Stimulated activated CD8-positive, alpha-beta memory T cell treated with anti-CD3 and anti-CD28 coated beads, Interleukin-7, amount 100 ng/mL, for 4 hours (primary cell): ENCODE data around the gene LRRC8D.

Experiments
- DNase-seq, 2 donors: peaks; one replicate each; pipeline ENCODE4 v3.0.0-alpha.2; 2020; ENCODE audit warnings: low read depth in 2 of 2

LRRC8D gene

DNA sequence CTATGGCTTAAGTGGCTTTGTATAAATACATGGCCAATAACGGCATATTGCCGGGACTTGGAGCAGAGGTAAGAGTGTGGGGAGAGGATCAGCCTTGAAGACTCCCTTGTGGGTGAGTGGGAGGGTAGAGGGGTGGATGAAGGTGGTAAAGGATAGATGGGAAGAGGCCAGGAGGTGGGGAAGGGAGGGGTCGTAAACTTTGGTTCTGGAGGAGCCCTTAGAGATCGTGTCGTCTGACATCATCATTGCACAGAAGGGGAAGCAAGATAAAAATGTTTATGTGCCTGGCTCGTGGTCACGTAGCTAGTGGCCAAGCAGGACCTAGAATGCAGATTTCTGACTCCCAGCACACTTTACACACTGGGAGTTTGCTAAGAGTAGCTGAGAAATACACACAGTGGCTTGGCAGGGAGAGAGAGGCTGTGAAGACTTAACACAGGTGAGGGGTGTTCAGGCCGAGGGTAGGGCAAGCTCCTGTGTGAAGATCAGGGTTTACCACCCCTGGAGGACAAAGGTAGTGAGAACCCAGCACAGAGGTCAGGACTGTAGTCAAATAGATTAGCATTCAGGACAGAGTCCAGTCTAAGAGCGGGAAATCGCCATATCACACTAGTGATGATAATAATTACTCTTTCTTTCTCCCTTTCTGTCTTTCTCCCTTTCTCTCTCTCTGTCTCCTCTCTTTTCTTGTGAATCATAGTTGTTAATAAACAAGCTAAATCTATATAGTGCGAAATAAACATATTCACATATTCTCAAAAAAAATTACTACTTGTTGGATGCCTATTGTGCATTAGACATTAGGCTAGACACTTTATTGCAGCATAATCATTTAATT is 75.5 kb downstream of the LRRC8D start:
- DNase-seq: no peak

DNA sequence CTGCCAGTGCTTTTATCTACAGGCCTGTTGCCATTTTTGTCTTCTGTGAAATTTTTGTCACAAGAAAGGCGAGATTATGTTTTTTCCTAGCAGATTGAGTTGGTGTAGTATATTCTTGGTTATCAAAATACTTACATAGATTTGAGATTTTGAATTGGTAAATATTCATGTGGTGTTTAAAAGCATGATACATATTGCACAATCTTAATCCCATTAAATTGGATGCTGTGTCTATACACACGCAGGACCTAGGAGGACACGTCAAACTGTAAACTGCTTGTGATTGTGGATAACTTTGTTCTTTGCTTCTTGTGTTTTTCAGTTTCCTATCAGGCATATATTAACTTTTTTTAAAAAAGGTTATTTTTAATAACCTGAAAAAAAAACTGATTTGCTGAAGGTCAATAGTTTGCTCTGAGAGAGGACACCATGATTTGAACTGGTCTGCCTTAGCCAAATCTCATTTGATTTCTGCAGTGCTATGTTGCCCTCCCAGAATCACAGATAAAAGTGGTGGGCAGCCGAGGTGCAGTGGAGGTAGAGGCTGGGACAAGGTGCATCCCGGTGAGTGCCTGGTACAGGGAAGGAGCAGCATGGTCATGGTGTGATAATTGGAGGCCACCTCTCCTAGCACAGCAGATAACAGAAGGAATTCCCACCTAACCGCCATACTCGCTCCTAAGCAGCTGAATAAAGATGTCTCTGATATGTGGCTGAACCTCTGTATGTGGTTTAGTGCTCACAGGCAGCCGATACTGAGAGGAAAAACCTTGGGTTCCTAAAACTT is 76.7 kb downstream of the LRRC8D start:
- no peak for DNase-seq

DNA sequence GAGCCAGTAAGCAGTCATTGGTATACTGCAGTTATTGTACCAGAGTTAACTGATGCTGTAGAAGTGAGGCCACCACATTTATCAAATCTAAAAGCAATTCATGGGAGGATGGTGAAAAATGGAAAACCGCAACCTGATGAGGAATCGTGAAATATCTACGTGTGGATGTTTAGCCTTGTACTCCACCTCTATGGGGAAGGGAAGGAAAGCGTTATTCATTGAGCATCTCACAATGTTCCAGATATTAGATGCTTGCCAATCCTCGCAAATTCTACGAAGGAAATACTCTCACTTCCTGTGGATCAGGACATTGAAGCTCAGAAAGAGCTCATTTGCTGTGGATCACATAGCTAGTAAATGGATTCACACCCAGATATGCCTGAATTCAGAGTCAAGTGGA is 77.3 kb downstream of the LRRC8D start:
- no peak for DNase-seq

DNA sequence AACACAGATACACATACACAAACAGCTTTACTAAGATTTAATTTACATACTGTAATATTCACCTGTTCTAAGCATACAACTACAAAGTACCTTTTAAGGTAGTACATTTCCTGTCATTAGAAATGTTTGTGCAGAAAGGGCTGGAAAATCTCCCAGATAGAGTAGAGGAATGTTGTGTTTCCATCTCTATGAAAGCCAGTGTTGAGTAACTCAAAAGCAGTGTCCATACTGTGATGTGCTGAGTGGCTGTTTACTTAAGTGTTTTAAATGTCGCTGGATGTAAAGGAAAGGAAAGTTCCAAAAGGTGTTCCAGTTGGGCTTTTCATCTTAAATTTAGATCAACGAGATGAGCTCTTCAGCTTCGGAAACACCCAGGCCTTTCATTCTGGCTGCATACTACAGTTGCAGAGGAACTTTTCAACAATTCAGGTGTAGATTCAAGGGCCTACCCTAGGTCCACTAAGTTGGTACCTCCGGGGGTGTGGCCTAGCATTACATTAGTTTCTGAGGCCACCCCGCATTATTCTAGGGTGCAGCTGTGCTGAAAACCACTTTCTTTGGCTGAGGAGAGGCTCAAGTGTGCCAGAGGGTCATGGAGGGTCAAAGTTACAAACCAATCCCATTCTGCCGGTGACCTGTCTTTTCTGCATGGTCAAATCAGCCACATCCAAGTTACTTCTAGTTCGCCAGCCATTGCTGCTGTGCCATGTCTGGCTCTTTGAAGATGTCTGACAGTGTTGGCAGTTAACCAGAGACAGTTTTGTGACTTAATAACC is 78.1 kb downstream of the LRRC8D start:
- no peak for DNase-seq

DNA sequence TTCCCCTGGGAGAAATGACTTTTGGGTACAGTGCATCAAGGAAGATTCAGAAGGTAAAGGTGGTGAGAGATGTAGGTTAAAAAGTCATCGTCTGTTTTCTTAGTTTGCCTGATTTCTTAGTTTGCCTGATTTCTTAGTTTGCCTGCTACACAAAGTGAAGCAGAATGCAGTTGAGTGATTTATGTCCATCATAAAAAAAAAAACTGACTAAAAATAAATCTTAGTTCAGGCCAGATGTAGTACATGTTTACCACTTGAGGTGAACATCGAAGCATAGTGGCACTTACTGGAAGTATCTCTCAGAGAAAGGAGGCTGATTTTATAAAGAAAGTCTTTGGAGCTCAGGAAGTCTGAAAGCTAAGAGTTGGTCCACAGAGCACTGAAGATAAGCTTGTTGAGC is 79.5 kb downstream of the LRRC8D start:
- DNase-seq: no peak

DNA sequence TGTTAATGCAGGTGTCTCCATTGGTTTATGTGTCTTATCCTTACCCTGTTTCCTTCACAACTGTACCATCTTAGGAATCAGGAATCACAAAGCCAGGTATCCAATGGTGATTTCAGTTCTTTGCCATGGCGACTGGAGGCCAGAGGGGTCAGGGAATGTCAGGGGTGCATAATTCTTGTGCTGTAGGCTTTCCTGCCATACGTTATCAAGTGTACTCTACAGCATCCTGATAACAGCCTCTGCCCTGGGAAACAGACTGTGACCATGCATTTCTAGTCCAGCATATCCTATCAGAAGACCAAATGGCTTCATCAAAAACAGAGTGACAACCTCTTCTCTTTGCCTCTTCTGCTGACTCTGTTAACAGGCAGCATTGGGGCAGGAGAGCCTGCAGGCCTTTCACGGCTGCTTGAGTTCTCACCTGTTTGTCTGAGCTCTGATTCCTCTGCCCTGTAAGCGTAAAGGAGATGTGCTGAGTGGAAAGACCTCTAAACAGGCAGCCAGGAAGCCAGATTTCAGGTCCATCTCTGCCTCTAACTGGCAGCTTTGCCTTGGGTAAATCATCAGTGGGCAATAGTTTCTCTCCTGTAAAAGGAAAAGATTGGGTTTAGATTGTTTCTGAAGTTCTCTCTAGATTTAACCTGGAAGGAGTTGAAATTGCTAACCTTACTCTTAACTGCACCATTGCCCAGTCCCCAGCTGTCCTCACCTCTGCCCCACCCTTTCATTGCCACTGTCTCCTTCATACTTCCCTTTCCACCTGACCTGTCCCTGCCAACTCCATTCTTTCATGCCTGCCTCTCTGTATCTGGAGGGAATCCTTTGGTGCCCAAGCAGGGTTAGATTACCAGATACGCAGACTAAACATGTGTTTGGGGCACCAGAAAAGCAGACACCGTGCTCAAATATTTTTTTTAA is 80.2 kb downstream of the LRRC8D start:
- no peak for DNase-seq

DNA sequence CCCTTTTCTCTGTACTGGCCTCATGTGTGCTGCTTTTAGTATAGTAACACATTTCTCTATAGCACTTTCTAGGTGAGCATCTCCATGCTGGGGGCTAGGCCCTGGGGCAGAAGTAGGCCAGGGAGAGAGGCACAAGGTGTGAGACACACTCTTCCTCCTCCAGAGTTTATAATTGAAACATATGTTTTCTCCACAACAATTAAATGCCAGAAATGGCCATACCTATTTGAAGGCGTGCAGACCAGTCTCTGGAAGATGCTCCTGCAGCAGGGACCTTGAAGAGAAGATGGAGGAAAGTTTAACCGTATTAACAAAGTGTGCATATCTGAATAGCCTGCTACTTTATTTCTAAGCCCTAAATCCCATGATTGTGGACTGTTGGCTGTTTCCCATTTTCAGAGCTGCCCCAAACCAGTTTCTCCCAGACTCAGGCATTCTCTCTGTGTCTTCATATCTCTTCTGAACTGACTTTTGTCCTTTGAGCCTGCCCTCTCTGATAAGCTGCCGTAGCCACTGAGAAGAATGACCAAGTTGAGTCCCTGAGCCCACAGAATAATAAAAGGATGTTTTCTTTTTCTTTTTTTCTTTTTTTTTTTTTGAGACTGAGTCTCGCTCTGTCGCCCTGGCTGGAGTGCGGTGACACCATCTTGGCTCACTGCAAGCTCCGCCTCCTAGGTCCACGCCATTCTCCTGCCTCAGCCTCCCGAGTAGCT is 81.3 kb downstream of the LRRC8D start:
- DNase-seq: no peak

DNA sequence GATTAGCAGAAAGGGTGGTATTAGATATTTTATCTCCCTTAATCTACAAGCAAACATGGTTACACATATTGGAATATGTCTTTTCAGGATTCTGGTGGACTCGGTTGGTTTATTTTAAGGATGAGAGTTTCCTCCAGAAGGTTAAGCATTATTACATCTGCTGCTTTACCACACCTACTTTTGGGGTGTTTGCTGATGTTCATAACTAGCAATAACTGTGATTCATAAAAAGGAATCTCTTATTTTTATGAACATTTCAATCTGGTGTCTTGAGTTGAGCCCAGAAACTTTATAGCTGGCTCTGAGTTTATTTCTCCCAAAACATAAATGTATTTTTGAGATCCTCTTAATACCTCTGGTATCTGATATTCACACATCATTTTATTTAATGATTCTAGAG is 82.7 kb downstream of the LRRC8D start:
- no peak for DNase-seq

DNA sequence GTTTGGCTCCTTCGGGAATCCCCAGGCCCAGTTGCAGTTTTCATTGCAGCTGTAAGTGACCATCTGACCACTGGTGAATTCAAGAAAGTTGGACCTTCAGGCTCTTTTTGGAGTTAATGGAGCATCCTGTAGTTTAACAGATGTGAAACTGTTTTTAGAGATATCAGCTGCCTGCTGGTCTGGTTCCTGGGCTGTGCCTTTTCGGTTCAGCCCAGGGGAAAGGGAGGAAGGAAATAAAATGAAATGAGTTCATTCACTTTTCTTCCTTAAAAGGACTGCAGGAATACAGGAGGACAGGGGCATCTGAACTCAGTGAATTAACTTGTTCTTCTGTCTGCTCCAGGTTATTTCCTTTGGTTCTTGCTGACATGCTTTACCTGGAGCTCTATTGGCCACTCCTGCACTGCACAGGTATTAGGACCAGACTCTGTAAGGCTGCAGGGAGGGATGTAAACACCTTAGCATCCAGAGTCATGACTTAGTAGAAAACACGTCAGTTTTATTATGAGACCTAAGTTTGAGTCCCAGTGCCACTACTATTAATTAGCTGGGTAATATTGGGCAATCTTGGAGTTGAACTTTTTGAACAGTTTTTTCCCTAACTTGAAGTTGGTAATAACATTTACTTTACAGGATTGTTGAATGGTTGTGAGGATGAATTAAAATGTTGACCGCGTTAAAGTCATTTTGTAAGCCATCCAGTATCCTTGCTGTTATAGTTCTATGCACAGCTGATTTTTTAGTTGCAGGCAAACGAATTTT is 83.6 kb downstream of the LRRC8D start:
- DNase-seq: no peak

DNA sequence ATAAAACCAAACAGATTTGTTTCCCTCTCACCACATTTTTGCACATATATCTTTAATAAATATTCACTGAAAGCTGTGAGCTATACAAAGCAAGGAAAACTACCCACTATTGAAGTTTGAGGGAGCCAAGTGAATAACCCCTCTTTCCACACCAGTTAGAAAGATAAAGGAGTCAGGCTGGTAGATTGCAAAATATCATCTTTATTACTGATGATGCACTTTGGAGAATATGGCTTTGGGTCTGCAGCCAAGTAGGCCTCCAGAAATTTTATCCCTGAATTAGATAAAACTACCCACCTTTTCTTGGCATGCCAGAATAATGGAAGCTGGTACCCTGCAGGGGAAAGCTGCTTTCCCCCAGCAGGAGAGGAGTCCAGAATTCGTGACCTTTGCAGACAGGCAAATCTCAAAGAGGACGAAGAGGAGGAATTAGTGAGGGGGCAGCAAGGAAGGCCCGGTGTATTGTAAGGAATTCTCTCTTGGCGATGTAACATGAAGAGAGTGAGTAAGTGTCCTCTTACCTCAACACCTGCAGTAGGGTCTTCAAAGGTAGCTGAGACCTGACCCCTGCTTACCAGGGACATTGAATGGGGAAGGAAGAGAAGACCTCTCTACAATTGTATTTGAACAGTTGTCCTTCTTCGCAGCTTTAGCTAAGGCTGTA is 84.7 kb downstream of the LRRC8D start:
- no peak for DNase-seq

DNA sequence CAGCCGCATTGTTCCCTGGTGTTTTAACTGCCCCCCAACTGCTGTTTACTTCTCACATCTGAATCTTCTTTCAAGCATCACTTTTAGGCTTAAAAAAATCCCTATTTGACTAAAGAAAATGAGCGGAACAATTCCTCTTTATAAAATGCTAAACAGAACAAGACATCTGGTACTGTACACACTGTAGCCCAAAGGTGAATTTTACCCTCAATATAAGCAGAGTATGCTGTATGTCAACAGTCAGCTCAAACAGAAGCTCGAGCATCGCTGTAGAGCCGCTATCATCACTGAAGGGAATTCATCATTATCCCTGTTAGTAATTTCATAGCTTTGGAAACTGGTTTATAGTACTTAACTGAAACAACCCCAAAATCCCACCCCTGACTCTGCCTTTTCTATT is 85.3 kb downstream of the LRRC8D start:
- no peak for DNase-seq

DNA sequence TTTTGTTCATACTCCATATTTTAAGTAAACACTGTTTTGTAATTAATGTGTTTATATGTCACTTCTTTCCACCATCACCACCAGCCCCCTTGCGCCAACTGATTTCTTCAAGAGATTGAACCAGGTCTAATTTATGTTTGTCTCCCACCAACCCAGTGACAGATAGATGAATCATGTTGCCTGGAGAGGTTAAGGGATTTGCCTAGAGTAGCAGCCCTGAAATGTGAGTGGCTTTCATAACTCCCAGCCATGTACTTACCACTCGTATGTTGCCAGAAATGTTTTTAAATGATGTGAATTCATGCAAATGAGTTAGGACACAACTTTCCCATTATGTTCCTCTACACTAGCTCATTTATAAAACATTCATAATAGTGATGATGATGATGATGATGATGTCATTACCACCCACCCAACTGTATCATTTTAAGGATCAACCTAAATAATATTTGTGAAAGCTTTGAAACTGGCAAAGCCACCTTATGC is 86.9 kb downstream of the LRRC8D start:
- DNase-seq: no peak

DNA sequence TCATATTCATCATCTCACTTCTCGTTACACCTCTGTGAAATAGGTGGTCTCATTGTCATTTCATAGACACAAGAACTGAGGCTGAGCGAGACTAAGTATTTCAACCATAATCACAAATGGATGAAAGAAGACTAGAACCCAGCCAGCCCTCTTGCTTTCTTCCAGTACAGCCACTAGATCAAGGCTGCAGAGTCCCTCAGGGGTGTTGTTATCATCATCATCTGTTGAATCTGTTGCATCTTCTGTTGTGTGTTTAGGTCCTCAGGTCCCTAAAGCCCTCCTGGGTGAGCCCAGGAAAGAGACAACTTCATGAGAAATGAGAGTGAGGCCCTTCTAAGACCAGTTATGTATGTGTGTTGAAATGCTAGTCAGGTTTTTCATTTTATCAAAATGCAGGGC is 87.4 kb downstream of the LRRC8D start:
- no peak for DNase-seq

DNA sequence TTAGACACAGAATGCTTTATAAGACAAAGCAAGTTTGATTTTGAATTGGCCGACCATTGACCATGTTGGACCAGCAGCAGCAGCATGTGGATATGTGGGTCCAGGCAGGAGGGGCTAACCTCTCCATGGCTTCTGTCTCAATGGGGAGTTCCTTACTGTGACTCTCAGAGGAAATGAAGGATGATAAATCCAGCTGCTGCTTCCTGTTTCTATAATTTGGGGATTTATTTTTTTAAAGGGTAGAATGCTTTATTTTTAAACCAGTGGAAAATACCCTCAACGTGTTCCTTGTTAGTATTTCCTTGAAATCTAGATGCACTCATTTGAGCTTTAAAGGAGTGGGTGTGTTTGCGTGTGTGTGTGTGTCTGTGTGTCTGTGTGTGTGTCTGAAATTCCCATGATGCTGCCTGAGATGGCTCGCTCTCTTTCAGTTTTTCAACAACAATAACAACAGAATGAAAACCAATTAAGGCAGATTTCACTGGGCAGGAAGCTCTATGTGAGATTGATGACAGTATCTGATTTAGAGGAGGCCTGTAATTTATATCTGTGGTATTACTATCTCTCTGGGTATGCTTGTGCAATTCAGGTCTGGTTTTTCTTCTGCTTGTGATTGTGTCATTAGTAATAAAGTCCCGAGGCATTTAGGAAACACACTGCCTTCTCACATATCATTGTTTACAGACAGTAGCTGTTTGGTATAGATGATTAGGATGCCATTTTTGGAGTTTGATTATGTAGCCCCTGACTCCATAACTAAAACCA is 88.0 kb downstream of the LRRC8D start:
- DNase-seq: no peak

DNA sequence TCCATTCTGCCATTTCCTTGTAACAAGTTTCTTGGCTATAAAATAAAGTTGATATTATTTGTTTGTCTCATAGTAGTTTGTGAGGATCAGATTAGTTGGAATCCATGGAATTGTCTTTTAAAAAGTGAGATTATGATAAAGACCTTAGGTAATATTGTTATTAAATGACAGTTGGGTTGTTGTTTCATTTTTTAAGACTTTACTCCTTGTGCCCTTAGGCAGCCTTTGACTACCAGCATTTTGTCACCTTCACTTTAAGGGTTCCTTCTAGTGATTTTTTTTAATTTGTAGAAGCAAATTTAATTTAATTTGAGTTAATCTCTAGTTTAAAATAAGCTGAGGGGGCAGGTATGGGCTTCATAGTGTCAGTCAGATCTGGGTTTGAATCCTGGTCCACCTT is 89.4 kb downstream of the LRRC8D start:
- DNase-seq: no peak

DNA sequence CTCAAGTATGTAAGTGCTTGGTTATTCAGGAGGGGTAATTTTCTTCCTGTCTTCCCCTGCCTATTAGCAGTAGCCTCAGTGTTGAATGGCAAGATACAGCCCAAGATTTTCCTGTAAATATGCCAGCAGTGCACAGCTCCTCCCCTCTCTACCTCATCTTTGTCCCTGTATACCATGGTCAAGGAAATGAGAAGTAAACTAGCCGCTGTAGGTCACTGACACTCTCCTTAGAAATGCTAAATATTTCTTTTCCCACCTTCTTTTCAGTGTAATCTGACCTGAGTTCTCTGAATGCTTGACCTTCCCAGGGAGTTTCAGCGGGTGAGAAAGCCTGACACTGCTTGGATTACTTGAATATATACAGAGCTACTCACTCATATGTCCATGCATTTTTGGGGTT is 89.9 kb downstream of the LRRC8D start:
- DNase-seq: no peak

DNA sequence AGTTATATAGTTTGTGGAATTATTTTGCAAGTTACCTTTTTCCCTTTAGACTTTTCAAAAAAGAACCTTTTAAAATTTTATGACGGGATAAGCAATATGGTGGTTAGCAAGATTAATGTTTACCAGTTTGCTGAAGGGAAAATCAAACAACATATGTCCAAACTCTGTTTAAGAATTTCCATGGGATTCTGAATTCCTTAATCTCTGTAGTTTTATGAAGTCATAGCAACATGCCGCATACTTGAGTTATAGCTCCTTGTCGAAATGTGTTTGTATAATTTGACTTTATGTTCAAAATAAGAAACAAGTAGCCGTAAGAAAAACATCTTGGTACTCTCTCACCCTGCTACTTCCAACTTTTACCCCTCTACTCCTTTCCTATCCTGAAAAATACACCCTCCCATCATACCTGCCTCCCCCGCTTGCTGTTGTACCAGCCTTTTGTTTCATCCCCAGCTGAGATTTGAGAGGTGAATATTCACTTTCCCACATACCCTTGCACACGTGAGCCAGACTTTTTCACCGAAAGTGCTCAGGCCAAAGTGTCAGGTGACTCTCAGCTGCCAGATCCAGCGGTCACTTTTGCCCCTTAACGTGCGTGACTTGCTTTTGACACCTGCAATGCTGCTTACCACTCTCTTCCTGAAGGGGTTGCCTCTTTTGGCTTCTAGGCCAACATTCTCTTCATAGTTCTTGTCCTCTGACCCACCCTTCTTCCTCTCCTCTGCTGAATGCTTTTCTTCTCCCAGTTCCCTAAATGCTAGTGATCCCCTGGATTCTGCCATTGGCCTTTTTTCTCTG is 90.6 kb downstream of the LRRC8D start:
- no peak for DNase-seq

DNA sequence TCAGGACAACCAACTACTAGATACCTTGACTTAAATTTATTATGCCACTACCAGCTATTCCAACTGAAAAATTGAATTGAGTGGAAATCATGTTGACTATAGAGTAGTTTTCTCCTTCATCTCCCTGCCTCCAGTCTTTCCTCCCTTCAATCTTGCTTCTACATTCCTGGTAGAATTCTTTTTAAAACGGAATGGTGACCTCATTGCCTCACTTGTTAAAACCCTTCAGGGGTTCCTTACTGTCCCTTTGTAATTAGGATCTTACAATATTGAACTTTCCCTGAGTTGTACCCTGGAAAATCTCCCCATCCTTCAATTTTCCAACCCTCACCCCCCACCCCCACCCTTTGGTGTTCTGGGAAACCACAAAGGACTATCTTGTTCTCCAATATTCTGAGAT is 91.2 kb downstream of the LRRC8D start:
- no peak for DNase-seq
